ENCODE results near the gene HNRNPH3.
A peak's percentile ranks its signal among the peaks of the same experiment; 100 is the strongest.

Gene HNRNPH3

DNA sequence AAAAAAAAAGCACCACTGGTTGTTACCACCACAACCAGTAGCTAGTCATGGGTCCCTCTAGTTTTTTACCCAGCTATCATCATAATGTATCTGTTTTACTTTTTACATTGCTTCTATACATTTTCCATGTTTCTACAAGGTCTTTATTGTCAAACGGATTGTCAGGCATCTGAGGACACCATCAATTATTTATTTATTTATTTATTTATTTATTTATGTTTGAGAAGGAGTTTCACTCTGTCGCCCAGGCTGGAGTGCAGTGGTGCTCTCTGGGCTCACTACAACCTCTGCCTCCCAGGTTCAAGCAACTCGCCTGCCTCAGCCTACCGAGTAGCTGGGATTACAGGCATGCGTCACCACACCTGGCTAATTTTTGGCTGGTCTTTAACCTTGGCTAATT is 29.0 kb upstream of the HNRNPH3 start (continued):
- TF ChIP-seq, protein P1, sequence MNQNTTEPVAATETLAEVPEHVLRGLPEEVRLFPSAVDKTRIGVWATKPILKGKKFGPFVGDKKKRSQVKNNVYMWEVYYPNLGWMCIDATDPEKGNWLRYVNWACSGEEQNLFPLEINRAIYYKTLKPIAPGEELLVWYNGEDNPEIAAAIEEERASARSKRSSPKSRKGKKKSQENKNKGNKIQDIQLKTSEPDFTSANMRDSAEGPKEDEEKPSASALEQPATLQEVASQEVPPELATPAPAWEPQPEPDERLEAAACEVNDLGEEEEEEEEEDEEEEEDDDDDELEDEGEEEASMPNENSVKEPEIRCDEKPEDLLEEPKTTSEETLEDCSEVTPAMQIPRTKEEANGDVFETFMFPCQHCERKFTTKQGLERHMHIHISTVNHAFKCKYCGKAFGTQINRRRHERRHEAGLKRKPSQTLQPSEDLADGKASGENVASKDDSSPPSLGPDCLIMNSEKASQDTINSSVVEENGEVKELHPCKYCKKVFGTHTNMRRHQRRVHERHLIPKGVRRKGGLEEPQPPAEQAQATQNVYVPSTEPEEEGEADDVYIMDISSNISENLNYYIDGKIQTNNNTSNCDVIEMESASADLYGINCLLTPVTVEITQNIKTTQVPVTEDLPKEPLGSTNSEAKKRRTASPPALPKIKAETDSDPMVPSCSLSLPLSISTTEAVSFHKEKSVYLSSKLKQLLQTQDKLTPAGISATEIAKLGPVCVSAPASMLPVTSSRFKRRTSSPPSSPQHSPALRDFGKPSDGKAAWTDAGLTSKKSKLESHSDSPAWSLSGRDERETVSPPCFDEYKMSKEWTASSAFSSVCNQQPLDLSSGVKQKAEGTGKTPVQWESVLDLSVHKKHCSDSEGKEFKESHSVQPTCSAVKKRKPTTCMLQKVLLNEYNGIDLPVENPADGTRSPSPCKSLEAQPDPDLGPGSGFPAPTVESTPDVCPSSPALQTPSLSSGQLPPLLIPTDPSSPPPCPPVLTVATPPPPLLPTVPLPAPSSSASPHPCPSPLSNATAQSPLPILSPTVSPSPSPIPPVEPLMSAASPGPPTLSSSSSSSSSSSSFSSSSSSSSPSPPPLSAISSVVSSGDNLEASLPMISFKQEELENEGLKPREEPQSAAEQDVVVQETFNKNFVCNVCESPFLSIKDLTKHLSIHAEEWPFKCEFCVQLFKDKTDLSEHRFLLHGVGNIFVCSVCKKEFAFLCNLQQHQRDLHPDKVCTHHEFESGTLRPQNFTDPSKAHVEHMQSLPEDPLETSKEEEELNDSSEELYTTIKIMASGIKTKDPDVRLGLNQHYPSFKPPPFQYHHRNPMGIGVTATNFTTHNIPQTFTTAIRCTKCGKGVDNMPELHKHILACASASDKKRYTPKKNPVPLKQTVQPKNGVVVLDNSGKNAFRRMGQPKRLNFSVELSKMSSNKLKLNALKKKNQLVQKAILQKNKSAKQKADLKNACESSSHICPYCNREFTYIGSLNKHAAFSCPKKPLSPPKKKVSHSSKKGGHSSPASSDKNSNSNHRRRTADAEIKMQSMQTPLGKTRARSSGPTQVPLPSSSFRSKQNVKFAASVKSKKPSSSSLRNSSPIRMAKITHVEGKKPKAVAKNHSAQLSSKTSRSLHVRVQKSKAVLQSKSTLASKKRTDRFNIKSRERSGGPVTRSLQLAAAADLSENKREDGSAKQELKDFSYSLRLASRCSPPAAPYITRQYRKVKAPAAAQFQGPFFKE (tag by site-specific recombination; IDR thresholded peaks at IDR 0.05; ENCODE audit: borderline replicate concordance), result no peak
- no peak for TF ChIP-seq ZNF561 (tag by site-specific recombination; IDR thresholded peaks at IDR 0.05; ENCODE audit: borderline replicate concordance)
- no peak for TF ChIP-seq ZNF529 (tag by site-specific recombination; IDR thresholded peaks at IDR 0.05; ENCODE audit: insufficient replicate concordance)
- TF ChIP-seq FEZF1 (tag by site-specific recombination; IDR thresholded peaks at IDR 0.05), result no peak
- TF ChIP-seq ZNF335 (tag by site-specific recombination; conservative IDR thresholded peaks at IDR 0.05), result no peak
- TF ChIP-seq ZBTB21 (tag by site-specific recombination; IDR thresholded peaks at IDR 0.05), result no peak
- 0 out of 2 replicates have a peak, but pooled peaks have one; percentile 15 for TF ChIP-seq ZBTB8A (tag by site-specific recombination; IDR thresholded peaks at IDR 0.05)
- TF ChIP-seq, protein P2, sequence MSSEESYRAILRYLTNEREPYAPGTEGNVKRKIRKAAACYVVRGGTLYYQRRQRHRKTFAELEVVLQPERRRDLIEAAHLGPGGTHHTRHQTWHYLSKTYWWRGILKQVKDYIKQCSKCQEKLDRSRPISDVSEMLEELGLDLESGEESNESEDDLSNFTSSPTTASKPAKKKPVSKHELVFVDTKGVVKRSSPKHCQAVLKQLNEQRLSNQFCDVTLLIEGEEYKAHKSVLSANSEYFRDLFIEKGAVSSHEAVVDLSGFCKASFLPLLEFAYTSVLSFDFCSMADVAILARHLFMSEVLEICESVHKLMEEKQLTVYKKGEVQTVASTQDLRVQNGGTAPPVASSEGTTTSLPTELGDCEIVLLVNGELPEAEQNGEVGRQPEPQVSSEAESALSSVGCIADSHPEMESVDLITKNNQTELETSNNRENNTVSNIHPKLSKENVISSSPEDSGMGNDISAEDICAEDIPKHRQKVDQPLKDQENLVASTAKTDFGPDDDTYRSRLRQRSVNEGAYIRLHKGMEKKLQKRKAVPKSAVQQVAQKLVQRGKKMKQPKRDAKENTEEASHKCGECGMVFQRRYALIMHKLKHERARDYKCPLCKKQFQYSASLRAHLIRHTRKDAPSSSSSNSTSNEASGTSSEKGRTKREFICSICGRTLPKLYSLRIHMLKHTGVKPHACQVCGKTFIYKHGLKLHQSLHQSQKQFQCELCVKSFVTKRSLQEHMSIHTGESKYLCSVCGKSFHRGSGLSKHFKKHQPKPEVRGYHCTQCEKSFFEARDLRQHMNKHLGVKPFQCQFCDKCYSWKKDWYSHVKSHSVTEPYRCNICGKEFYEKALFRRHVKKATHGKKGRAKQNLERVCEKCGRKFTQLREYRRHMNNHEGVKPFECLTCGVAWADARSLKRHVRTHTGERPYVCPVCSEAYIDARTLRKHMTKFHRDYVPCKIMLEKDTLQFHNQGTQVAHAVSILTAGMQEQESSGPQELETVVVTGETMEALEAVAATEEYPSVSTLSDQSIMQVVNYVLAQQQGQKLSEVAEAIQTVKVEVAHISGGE (tag by site-specific recombination; conservative IDR thresholded peaks at IDR 0.05; ENCODE audit: low read depth), result peak; percentile 45; the same call in 1 of the 2 replicates
- no peak for TF ChIP-seq ZNF366 (tag by site-specific recombination; conservative IDR thresholded peaks at IDR 0.05)
- TF ChIP-seq ZNF555 (tag by site-specific recombination; conservative IDR thresholded peaks at IDR 0.05), result peak; percentile 39
- no peak for TF ChIP-seq ZNF843 (tag by site-specific recombination; IDR thresholded peaks at IDR 0.05)
- no peak for TF ChIP-seq ZEB2 (tag by site-specific recombination; IDR thresholded peaks at IDR 0.05)
- TF ChIP-seq TRIM28 (IDR thresholded peaks at IDR 0.05; ENCODE audit: borderline replicate concordance, low read length), result no peak
- TF ChIP-seq, protein P3, sequence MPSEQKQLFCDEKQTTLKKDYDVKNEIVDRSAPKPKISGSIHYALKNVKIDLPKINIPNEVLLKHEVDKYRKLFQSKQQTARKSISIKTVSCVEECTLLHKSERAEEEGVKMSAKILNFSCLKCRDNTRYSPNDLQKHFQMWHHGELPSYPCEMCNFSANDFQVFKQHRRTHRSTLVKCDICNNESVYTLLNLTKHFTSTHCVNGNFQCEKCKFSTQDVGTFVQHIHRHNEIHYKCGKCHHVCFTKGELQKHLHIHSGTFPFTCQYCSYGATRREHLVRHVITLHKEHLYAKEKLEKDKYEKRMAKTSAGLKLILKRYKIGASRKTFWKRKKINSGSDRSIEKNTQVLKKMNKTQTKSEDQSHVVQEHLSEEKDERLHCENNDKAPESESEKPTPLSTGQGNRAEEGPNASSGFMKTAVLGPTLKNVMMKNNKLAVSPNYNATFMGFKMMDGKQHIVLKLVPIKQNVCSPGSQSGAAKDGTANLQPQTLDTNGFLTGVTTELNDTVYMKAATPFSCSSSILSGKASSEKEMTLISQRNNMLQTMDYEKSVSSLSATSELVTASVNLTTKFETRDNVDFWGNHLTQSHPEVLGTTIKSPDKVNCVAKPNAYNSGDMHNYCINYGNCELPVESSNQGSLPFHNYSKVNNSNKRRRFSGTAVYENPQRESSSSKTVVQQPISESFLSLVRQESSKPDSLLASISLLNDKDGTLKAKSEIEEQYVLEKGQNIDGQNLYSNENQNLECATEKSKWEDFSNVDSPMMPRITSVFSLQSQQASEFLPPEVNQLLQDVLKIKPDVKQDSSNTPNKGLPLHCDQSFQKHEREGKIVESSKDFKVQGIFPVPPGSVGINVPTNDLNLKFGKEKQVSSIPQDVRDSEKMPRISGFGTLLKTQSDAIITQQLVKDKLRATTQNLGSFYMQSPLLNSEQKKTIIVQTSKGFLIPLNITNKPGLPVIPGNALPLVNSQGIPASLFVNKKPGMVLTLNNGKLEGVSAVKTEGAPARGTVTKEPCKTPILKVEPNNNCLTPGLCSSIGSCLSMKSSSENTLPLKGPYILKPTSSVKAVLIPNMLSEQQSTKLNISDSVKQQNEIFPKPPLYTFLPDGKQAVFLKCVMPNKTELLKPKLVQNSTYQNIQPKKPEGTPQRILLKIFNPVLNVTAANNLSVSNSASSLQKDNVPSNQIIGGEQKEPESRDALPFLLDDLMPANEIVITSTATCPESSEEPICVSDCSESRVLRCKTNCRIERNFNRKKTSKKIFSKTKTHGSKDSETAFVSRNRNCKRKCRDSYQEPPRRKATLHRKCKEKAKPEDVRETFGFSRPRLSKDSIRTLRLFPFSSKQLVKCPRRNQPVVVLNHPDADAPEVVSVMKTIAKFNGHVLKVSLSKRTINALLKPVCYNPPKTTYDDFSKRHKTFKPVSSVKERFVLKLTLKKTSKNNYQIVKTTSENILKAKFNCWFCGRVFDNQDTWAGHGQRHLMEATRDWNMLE (tag by site-specific recombination; conservative IDR thresholded peaks at IDR 0.05; ENCODE audit: low read depth), result peak; percentile 62
- no peak for TF ChIP-seq OSR2 (tag by site-specific recombination; IDR thresholded peaks at IDR 0.05)
- TF ChIP-seq ZNF830 (tag by site-specific recombination; IDR thresholded peaks at IDR 0.05; ENCODE audit: low read depth), result no peak
- TF ChIP-seq ZNF571 (tag by site-specific recombination; IDR thresholded peaks at IDR 0.05), result no peak
- TF ChIP-seq GLI4 (tag by site-specific recombination; IDR thresholded peaks at IDR 0.05), result no peak
- TF ChIP-seq, protein P4, sequence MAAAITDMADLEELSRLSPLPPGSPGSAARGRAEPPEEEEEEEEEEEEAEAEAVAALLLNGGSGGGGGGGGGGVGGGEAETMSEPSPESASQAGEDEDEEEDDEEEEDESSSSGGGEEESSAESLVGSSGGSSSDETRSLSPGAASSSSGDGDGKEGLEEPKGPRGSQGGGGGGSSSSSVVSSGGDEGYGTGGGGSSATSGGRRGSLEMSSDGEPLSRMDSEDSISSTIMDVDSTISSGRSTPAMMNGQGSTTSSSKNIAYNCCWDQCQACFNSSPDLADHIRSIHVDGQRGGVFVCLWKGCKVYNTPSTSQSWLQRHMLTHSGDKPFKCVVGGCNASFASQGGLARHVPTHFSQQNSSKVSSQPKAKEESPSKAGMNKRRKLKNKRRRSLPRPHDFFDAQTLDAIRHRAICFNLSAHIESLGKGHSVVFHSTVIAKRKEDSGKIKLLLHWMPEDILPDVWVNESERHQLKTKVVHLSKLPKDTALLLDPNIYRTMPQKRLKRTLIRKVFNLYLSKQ (tag by site-specific recombination; IDR thresholded peaks at IDR 0.05; ENCODE audit: borderline replicate concordance), result no peak
- no peak for TF ChIP-seq ZNF660 (tag by site-specific recombination; IDR thresholded peaks at IDR 0.05)
- no peak for TF ChIP-seq ZSCAN30 (tag by site-specific recombination; IDR thresholded peaks at IDR 0.05)

Data from HEK293 (cell line).